Transverse colon (tissue), 4 donors: ENCODE data around the gene CNTNAP2. TPM values are rescaled to one million over a fixed set of nuclear protein-coding genes. Genes with fewer than 3 reads are reported as not detected.

Source experiments
- DNase-seq: peaks from one replicate; pipeline ENCODE4 v3.0.0-alpha.2; 2019
- H3K27ac ChIP-seq, 4 donors: fragments of 200-600 bp; sonication (generic); 2 replicates each; pipeline ENCODE4 v1.5.1; 2016 to 2018; ENCODE audit warnings: inconsistent platforms in 4 of 4
- H3K27me3 ChIP-seq: fragments of 200-600 bp; sonication (generic); 2 replicates; pipeline ENCODE4 v1.5.1; 2017; ENCODE audit warnings: inconsistent platforms
- H3K36me3 ChIP-seq, 4 donors: fragments of 200-600 bp; sonication (generic); 2 replicates each; pipeline ENCODE4 v1.5.1; 2017 to 2019; ENCODE audit warnings: inconsistent platforms in 4 of 4
- H3K4me1 ChIP-seq, 4 donors: fragments of 200-600 bp; sonication (generic); 2 replicates each; pipeline ENCODE4 v1.5.1; 2017 to 2020; ENCODE audit warnings: inconsistent platforms in 4 of 4
- H3K4me3 ChIP-seq, 4 donors: fragments of 200-600 bp; sonication (generic); 1 replicate in 1 of 4; 2 replicates in 3 of 4; pipeline versions ENCODE4 v1.5.1 to v1.6.1; 2017 to 2019; ENCODE audit warnings: inconsistent platforms in 4 of 4
- H3K9me3 ChIP-seq, 2 donors: fragments of 200-600 bp; sonication (generic); 2 replicates each; pipeline ENCODE4 v1.5.1; 2017 to 2019; ENCODE audit warnings: inconsistent platforms in 2 of 2
- EP300 ChIP-seq: sonication (generic); formaldehyde crosslinking; IDR thresholded peaks from one replicate; pipeline ENCODE4 v1.6.1; 2017; ENCODE audit warnings: antibody characterized with exemption, low read depth
- POLR2A ChIP-seq: fragments of 450-650 bp; IDR thresholded peaks from one replicate; pipeline ENCODE4 v1.6.1; 2016; ENCODE audit warnings: antibody characterized with exemption, mild to moderate bottlenecking, moderate library complexity
- POLR2AphosphoS5 ChIP-seq, 3 donors: sonication (generic); formaldehyde crosslinking; IDR thresholded peaks; one replicate each; pipeline ENCODE4 v1.6.1; 2016; ENCODE audit warnings: antibody characterized with exemption in 3 of 3
- WGBS, 2 donors: methylation state at CpG; one replicate each; pipeline ENCODE4 v1.1.5; 2018; ENCODE audit warnings: low coverage in 1 of 2; 5-methylcytosine and 5-hydroxymethylcytosine counted together
- in situ Hi-C, 4 donors: fragments of 200-750 bp; cut with MboI; loops; one replicate each; pipeline versions ENCODE4 v1.15.0 to v1.15.1; 2017; ENCODE audit warnings: low sequenced_read_pairs in 3 of 4, low pct_ligation_motif_present in 1 of 4, low pct_unique_long_range_greater_than_20kb in 1 of 4
- intact Hi-C: fragments of 100-400 bp; cut with DNase I; formaldehyde crosslinking; loops from one replicate; pipeline ENCODE4 v1.15.1; 2023; ENCODE audit warnings: low total_unique reads
- total RNA-seq, 4 donors: library from RNA; depleted of rRNA; stranded (reverse); fragments of >200 nt; gene quantifications; one replicate each; pipeline ENCODE4 v1.1.0, GENCODE V29; 2016
- TF ChIP-seq, protein P1 (sequence below), 5 experiments: fragments of 200-600 bp in 3 of 5; fragments of 450-650 bp in 2 of 5; sonication (generic) in 3 of 5; IDR thresholded peaks; 1 replicate in 2 of 5; 2 replicates in 3 of 5; pipeline ENCODE4 v1.5.1; 2016 to 2017; ENCODE audit warnings: antibody characterized with exemption in 5 of 5, inconsistent platforms in 3 of 5, mild to moderate bottlenecking in 2 of 5, moderate library complexity in 1 of 5

The CNTNAP2 gene
- total RNA-seq, 4 donors from 2014 or later, result 0.60 to 2.9 (median 2.4) TPM

DNA sequence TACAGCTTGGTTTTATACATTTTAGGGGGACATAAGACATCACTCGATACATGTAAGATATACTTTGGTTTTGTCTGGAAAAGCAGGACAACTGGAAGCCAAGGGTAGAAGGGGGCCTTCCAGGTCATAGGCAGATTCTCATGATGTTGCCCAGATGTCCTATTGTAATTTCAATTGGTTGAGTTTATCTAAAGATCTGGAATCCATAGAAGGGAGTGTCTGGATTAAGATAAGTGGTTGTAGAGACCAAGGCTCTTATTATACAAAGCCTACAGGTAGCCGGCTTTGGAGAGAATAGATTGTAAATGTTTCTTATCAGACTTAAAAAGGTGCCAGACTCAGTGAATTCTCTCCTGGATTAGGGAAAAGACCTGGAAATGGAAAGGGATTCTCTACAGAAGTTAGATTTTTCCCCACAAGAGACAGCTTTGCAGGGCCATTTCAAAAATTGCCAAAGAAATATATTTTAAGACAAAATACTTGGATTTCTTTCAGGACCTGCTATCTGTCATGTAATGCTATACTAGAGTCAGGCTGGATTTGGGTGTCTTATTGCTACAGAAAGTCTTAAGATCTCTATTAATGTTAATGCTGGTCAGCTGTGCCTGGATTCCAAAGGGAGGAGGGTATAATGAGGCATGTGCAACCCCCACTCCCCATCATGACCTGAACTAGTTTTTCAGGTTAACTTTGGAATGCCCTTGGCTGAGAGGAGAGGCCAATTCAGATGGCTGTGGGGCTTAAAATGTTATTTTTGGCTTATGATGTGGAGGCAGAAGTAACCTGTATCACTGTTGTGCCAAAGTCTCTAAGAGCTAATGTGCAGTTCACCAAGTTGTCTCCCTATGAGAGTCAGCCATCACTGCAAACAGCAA is 1962.8 kb downstream of the CNTNAP2 start:
- Histone ChIP-seq H3K4me1 (no peaks in the 10 kb centered on the region), H3K27ac (no peak overlapping the region), H3K36me3 (no peaks in the 10 kb centered on the region), H3K4me3 (no peak overlapping the region), H3K27me3 (no peaks in the 10 kb centered on the region), H3K9me3 (no peaks in the 10 kb centered on the region)
- no peak for DNase-seq
- TF ChIP-seq, protein P1, sequence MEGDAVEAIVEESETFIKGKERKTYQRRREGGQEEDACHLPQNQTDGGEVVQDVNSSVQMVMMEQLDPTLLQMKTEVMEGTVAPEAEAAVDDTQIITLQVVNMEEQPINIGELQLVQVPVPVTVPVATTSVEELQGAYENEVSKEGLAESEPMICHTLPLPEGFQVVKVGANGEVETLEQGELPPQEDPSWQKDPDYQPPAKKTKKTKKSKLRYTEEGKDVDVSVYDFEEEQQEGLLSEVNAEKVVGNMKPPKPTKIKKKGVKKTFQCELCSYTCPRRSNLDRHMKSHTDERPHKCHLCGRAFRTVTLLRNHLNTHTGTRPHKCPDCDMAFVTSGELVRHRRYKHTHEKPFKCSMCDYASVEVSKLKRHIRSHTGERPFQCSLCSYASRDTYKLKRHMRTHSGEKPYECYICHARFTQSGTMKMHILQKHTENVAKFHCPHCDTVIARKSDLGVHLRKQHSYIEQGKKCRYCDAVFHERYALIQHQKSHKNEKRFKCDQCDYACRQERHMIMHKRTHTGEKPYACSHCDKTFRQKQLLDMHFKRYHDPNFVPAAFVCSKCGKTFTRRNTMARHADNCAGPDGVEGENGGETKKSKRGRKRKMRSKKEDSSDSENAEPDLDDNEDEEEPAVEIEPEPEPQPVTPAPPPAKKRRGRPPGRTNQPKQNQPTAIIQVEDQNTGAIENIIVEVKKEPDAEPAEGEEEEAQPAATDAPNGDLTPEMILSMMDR (IDR thresholded peaks at IDR 0.05), result no peak
- TF ChIP-seq POLR2A (no peak), POLR2AphosphoS5 (IDR thresholded peaks at IDR 0.05) (no peak), EP300 (no peak)
- WGBS, 2 donors, result 87 to 88% methylated on average over 2 of the region's 2 CpGs
- in situ Hi-C loops, result loop anchor here (10.0 to 25.0 kb wide), 5 partner anchors 535 to 842 kb away; no protein-coding TSS in a partner anchor
- intact Hi-C loops, result no loop called here

DNA sequence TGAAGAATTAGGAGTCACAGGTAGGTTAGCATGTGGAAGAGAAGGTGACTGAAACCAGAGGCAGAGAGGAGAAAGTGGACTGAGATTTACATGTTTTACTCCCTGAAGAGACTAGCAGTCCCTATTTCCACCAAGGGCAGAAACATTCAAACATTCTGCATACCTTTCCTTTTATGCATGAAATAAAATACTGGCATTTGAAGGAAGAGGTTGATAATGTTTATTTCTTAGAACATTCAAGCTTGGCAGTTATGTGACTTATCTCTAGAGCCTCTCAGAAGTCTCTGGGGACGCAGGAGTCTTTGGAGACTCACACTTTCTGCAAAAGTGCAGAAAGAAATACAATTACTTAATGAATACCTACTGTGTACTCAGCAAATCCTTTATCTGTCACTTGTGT is 1966.8 kb downstream of the CNTNAP2 start:
- no peaks in the 10 kb centered on the region for H3K9me3 ChIP-seq
- WGBS, 2 donors, result 16 to 25% methylated on average over 1 of the region's 1 CpG
- no peaks in the 10 kb centered on the region for H3K36me3 ChIP-seq
- no peak for DNase-seq
- no peaks in the 10 kb centered on the region for H3K27me3 ChIP-seq
- intact Hi-C loops, result no loop called here
- no peaks in the 10 kb centered on the region for H3K4me1 ChIP-seq
- in situ Hi-C loops, result loop anchor here (10.0 to 25.0 kb wide), 5 partner anchors 539 to 846 kb away; no protein-coding TSS in a partner anchor
- TF ChIP-seq, protein P1 (IDR thresholded peaks at IDR 0.05), result no peak
- no peak overlapping the region for H3K4me3 ChIP-seq
- no peak overlapping the region for H3K27ac ChIP-seq

DNA sequence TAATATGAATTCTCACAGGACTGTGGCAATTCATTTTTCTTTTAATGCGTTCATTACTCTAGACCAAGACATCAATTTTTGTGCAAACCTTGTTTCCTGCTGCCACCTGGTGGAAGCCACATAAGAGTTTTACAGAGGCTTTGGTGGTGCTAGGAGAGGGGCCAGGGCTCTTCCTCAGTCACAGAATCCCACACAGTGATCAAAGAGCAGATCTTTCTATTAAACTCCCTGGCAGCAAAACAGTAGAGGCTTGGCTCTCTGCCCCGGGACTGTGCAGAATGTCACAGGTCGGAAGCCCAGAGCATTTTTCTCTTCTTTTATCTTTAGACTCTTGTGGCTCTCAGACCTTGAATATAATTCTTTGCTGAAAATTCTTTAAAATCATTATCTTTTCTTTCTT is 1967.5 kb downstream of the CNTNAP2 start:
- H3K36me3 ChIP-seq, result no peaks in the 10 kb centered on the region
- no peak overlapping the region for H3K4me3 ChIP-seq
- intact Hi-C loops (no loop called here), in situ Hi-C loops (loop anchor here (10.0 to 25.0 kb wide), 5 partner anchors 539 to 847 kb away; no protein-coding TSS in a partner anchor)
- no peak overlapping the region for H3K27ac ChIP-seq
- TF ChIP-seq POLR2AphosphoS5 (IDR thresholded peaks at IDR 0.05) (no peak), POLR2A (no peak), EP300 (no peak)
- TF ChIP-seq, protein P1 (IDR thresholded peaks at IDR 0.05), result peak; percentile 38 to 52 (median 47)
- H3K27me3 ChIP-seq, result no peaks in the 10 kb centered on the region
- WGBS, 2 donors, result 0 to 11% methylated on average over 2 to 3 of the region's 3 CpGs
- H3K9me3 ChIP-seq, result no peaks in the 10 kb centered on the region
- H3K4me1 ChIP-seq, result no peaks in the 10 kb centered on the region
- peak; percentile 46 for DNase-seq

DNA sequence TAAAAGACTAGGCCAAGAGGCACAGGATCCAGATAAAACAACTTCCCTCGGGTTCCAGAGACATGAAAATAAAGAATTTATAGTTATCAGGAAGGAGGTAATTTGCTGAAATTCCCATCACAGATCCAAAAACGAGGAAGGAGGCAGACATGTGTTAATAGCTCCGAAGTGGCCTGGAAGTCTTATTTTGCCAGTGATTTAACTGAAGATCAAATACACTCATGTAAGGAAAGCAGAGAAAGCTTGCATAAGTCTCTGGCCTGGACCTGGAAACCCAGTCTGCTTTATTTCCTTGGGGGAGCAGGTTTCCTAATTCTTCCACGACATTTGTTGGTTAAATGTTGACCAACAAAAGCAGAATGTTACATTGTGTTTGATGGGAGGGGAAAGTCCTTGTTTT is 1975.3 kb downstream of the CNTNAP2 start:
- WGBS, 2 donors, result 61 to 69% methylated on average over 3 to 4 of the region's 4 CpGs
- in situ Hi-C loops, result loop anchor here in 3 of 4 donors (25.0 kb wide), 3 partner anchors 555 to 855 kb away; no protein-coding TSS in a partner anchor
- no peaks in the 10 kb centered on the region for H3K27me3 ChIP-seq
- H3K4me1 ChIP-seq, result no peaks in the 10 kb centered on the region
- no peaks in the 10 kb centered on the region for H3K9me3 ChIP-seq
- H3K4me3 ChIP-seq, result no peak overlapping the region
- no peak for DNase-seq
- no peak overlapping the region for H3K27ac ChIP-seq
- TF ChIP-seq, protein P1 (IDR thresholded peaks at IDR 0.05), result no peak
- no peak for TF ChIP-seq POLR2A
- no peak for TF ChIP-seq EP300
- no peak for TF ChIP-seq POLR2AphosphoS5 (IDR thresholded peaks at IDR 0.05)
- intact Hi-C loops, result no loop called here
- H3K36me3 ChIP-seq, result no peaks in the 10 kb centered on the region
